ENCODE measurements around the gene TRIM66. TPM values are rescaled to one million over a fixed set of nuclear protein-coding genes. Genes with fewer than 3 reads are reported as not detected.

Gene TRIM66
- total RNA-seq, 1 donor from 2014 or later, result 3.9 TPM

GRCh38 chr11:8693555-8693954 is 11.1 kb upstream of the TRIM66 start:
- H3K36me3 ChIP-seq, result peaks cover 50 to 73% of the 10 kb centered on the region in 2 donors
- H3K4me1 ChIP-seq, result peaks cover 0 to 6% of the 10 kb centered on the region in 2 donors
- intact Hi-C loops (cut with DNase I), result no loop called here
- TF ChIP-seq, protein P1, sequence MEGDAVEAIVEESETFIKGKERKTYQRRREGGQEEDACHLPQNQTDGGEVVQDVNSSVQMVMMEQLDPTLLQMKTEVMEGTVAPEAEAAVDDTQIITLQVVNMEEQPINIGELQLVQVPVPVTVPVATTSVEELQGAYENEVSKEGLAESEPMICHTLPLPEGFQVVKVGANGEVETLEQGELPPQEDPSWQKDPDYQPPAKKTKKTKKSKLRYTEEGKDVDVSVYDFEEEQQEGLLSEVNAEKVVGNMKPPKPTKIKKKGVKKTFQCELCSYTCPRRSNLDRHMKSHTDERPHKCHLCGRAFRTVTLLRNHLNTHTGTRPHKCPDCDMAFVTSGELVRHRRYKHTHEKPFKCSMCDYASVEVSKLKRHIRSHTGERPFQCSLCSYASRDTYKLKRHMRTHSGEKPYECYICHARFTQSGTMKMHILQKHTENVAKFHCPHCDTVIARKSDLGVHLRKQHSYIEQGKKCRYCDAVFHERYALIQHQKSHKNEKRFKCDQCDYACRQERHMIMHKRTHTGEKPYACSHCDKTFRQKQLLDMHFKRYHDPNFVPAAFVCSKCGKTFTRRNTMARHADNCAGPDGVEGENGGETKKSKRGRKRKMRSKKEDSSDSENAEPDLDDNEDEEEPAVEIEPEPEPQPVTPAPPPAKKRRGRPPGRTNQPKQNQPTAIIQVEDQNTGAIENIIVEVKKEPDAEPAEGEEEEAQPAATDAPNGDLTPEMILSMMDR (IDR thresholded peaks at IDR 0.05), result no peak
- H3K27ac ChIP-seq, result peak overlapping the region in 1 of 2 donors; percentile 2
- H3K27me3 ChIP-seq, result no peaks in the 10 kb centered on the region
- no peak overlapping the region for H3K4me3 ChIP-seq
- H3K9me3 ChIP-seq, result no peaks in the 10 kb centered on the region
- DNase-seq (ENCODE audit: low spot score in 2 of 2), result no peak

GRCh38 chr11:8693010-8693551 is 10.6 kb upstream of the TRIM66 start:
- Histone ChIP-seq H3K27ac (peak overlapping the region in 1 of 2 donors; percentile 2), H3K9me3 (no peaks in the 10 kb centered on the region), H3K4me3 (no peak overlapping the region), H3K36me3 (peaks cover 46 to 69% of the 10 kb centered on the region in 2 donors), H3K4me1 (peaks cover under 1 to 8% of the 10 kb centered on the region in 2 donors), H3K27me3 (no peaks in the 10 kb centered on the region)
- intact Hi-C loops (cut with DNase I), result no loop called here
- TF ChIP-seq, protein P1 (IDR thresholded peaks at IDR 0.05), result no peak
- no peak for DNase-seq (ENCODE audit: low spot score in 2 of 2)

DNA sequence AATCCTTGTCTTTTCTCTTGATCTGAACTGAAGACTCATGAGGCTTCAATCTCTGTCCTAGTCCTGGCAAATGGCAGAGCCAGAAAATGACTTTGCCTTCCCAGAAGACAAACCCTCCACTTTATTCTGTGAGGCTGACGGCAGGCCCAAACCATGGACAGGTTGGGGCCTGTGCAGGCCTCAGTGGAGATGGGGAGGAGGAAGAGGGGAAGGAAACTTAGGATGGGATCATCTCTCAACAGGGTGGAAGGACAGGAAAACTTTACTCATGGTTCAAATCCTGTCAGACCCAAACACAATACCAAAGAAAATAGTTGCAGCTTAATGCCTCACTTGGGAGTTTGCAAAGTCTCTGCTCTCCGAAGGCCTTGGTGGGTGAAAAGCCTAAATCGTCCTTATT is 10.0 kb upstream of the TRIM66 start:
- Histone ChIP-seq H3K27me3 (no peaks in the 10 kb centered on the region), H3K36me3 (peaks cover 41 to 62% of the 10 kb centered on the region in 2 donors), H3K4me3 (no peak overlapping the region), H3K27ac (no peak overlapping the region), H3K4me1 (peaks cover 5 to 14% of the 10 kb centered on the region in 2 donors), H3K9me3 (no peaks in the 10 kb centered on the region)
- no peak for DNase-seq (ENCODE audit: low spot score in 2 of 2)
- TF ChIP-seq, protein P1 (IDR thresholded peaks at IDR 0.05), result no peak
- intact Hi-C loops (cut with DNase I), result no loop called here

- Histone ChIP-seq H3K27me3 (no peaks in the 10 kb centered on the region), H3K27ac (no peak overlapping the region), H3K9me3 (no peaks in the 10 kb centered on the region), H3K4me3 (no peak overlapping the region), H3K4me1 (peaks cover 5 to 14% of the 10 kb centered on the region in 2 donors), H3K36me3 (peaks cover 34 to 59% of the 10 kb centered on the region in 2 donors)
- no peak for DNase-seq (ENCODE audit: low spot score in 2 of 2)
- intact Hi-C loops (cut with DNase I), result no loop called here
- TF ChIP-seq, protein P1 (IDR thresholded peaks at IDR 0.05), result no peak
These were observed 9.1 kb upstream of the TRIM66 start for GRCh38 chr11:8691601-8692000.

DNA sequence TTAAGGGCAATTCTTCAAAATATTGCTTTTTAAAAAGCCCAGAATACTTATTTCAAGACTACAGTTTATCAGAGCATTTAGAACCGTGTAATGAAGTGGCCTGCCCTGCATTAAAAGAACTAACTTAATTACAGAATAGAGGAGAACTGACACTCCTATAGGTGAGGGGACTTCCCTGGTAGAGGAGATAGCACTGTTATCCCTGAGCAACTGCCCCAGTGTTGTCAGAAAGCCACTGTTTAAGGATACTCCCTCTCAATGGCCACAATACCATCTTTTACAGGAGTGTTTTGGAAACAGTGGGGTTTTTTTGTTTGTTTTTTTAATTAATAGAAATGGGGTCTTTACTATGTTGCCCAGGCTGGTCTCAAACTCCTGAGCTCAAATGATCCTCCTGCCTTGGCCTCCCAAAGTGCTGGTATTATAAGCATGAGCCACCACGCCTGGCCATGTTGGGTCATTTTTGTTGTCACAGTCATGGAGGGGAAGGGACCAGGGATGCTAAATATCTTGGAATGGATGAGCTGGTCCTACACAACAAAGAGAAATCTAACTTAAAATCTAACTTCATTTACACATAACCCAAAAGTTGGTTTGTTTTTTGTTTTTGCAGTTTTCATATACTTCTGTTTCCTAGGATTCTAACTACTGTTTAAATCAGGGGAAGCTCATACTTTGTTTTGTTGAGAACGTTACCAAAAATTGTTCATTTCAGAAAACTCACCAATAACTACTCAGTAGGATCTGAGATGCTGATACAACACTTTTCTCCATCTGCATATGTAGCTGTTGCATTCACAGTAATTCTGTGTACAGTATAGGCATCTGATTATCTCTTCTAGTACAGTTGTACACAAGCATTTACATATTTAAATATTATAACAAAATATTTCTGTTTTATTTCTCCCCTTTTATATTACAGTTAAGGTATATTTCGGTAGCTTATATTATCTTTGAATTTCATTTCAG is 8.2 kb upstream of the TRIM66 start:
- TF ChIP-seq, protein P1 (IDR thresholded peaks at IDR 0.05), result no peak
- no peaks in the 10 kb centered on the region for H3K9me3 ChIP-seq
- intact Hi-C loops (cut with DNase I), result no loop called here
- H3K27ac ChIP-seq, result no peak overlapping the region
- no peaks in the 10 kb centered on the region for H3K27me3 ChIP-seq
- peaks cover 5 to 14% of the 10 kb centered on the region in 2 donors for H3K4me1 ChIP-seq
- peaks cover 33 to 59% of the 10 kb centered on the region in 2 donors for H3K36me3 ChIP-seq
- no peak overlapping the region for H3K4me3 ChIP-seq
- no peak for DNase-seq (ENCODE audit: low spot score in 2 of 2)
